ENCODE data around the gene MTFR1L.

The MTFR1L gene

GRCh38 chr1:25854554-25854953, 34.8 kb downstream of the MTFR1L start:
- H3K9me3 ChIP-seq (ENCODE audit: control insufficient read depth, insufficient read depth, low read length) = no peaks in the 10 kb centered on the region
- H3K27ac ChIP-seq (ENCODE audit: low read depth, low read length) = no peak overlapping the region
- no peak overlapping the region for H3K4me3 ChIP-seq (ENCODE audit: low read depth, low read length)
- H3K9ac ChIP-seq (ENCODE audit: low read depth, low read length) = no peak overlapping the region
- H3K27me3 ChIP-seq (ENCODE audit: control insufficient read depth, insufficient read depth, low read length) = no peaks in the 10 kb centered on the region
- H3K36me3 ChIP-seq (ENCODE audit: control insufficient read depth, insufficient read depth, low read length) = 0 out of 2 replicates have a peak, but pooled peaks cover 3% of the 10 kb centered on the region
- peaks cover 5% of the 10 kb centered on the region; the same call in 1 of the 2 replicates for H3K4me1 ChIP-seq (ENCODE audit: control insufficient read depth, insufficient read depth, low read length)

- H3K27ac ChIP-seq (ENCODE audit: low read depth, low read length) = no peak overlapping the region
Observed at GRCh38 chr1:25856856-25857255, 37.1 kb downstream of the MTFR1L start.

GRCh38 chr1:25858494-25858893, 38.7 kb downstream of the MTFR1L start:
- Histone ChIP-seq H3K4me3 (ENCODE audit: low read depth, low read length) (peak overlapping the region; percentile 95), H3K9me3 (ENCODE audit: control insufficient read depth, insufficient read depth, low read length) (no peaks in the 10 kb centered on the region), H3K4me1 (ENCODE audit: control insufficient read depth, insufficient read depth, low read length) (peaks cover 5% of the 10 kb centered on the region; the same call in 1 of the 2 replicates), H3K9ac (ENCODE audit: low read depth, low read length) (peak overlapping the region; percentile 93), H3K27me3 (ENCODE audit: control insufficient read depth, insufficient read depth, low read length) (no peaks in the 10 kb centered on the region), H3K27ac (ENCODE audit: low read depth, low read length) (peak overlapping the region; percentile 70), H3K36me3 (ENCODE audit: control insufficient read depth, insufficient read depth, low read length) (peaks cover 5% of the 10 kb centered on the region; the same call in 1 of the 2 replicates)

More at GRCh38 chr1:25856856-25857255, 37.1 kb downstream of the MTFR1L start:
- Histone ChIP-seq H3K4me3 (ENCODE audit: low read depth, low read length) (no peak overlapping the region), H3K9ac (ENCODE audit: low read depth, low read length) (no peak overlapping the region), H3K36me3 (ENCODE audit: control insufficient read depth, insufficient read depth, low read length) (no peaks in the 10 kb centered on the region), H3K27me3 (ENCODE audit: control insufficient read depth, insufficient read depth, low read length) (no peaks in the 10 kb centered on the region), H3K4me1 (ENCODE audit: control insufficient read depth, insufficient read depth, low read length) (peaks cover 5% of the 10 kb centered on the region; the same call in 1 of the 2 replicates), H3K9me3 (ENCODE audit: control insufficient read depth, insufficient read depth, low read length) (no peaks in the 10 kb centered on the region)

GRCh38 chr1:25858906-25859789, 39.4 kb downstream of the MTFR1L start, which contains the start of gene AUNIP:
AUNIP (minus strand) TSS chr1:25859457; CDS start chr1:25859357, 100 bp downstream.
- Histone ChIP-seq H3K4me3 (ENCODE audit: low read depth, low read length) (peak within 1 kb of the TSS; percentile 95), H3K36me3 (ENCODE audit: control insufficient read depth, insufficient read depth, low read length) (peaks cover 5% of the 10 kb centered on the region; the same call in 1 of the 2 replicates), H3K4me1 (ENCODE audit: control insufficient read depth, insufficient read depth, low read length) (peaks cover 5% of the 10 kb centered on the region; the same call in 1 of the 2 replicates), H3K9ac (ENCODE audit: low read depth, low read length) (peak within 1 kb of the TSS; percentile 93), H3K27ac (ENCODE audit: low read depth, low read length) (peak within 1 kb of the TSS; percentile 70), H3K9me3 (ENCODE audit: control insufficient read depth, insufficient read depth, low read length) (no peaks in the 10 kb centered on the region), H3K27me3 (ENCODE audit: control insufficient read depth, insufficient read depth, low read length) (no peaks in the 10 kb centered on the region)

GRCh38 chr1:25861316-25862286, 41.8 kb downstream of the MTFR1L start:
- no peak overlapping the region for H3K27ac ChIP-seq (ENCODE audit: low read depth, low read length)
- H3K36me3 ChIP-seq (ENCODE audit: control insufficient read depth, insufficient read depth, low read length) = peaks cover 5% of the 10 kb centered on the region; the same call in 1 of the 2 replicates
- no peaks in the 10 kb centered on the region for H3K27me3 ChIP-seq (ENCODE audit: control insufficient read depth, insufficient read depth, low read length)
- H3K4me3 ChIP-seq (ENCODE audit: low read depth, low read length) = no peak overlapping the region
- peaks cover 5% of the 10 kb centered on the region; the same call in 1 of the 2 replicates for H3K4me1 ChIP-seq (ENCODE audit: control insufficient read depth, insufficient read depth, low read length)
- no peaks in the 10 kb centered on the region for H3K9me3 ChIP-seq (ENCODE audit: control insufficient read depth, insufficient read depth, low read length)
- H3K9ac ChIP-seq (ENCODE audit: low read depth, low read length) = no peak overlapping the region

GRCh38 chr1:25862785-25863485, 43.2 kb downstream of the MTFR1L start:
- H3K4me1 ChIP-seq (ENCODE audit: control insufficient read depth, insufficient read depth, low read length) = peaks cover 12% of the 10 kb centered on the region
- H3K9me3 ChIP-seq (ENCODE audit: control insufficient read depth, insufficient read depth, low read length) = no peaks in the 10 kb centered on the region
- H3K27me3 ChIP-seq (ENCODE audit: control insufficient read depth, insufficient read depth, low read length) = no peaks in the 10 kb centered on the region

GRCh38 chr1:25863486-25864262, 43.9 kb downstream of the MTFR1L start:
- H3K27ac ChIP-seq (ENCODE audit: low read depth, low read length) = no peak overlapping the region
- H3K9ac ChIP-seq (ENCODE audit: low read depth, low read length) = no peak overlapping the region
- peaks cover 5% of the 10 kb centered on the region; the same call in 1 of the 2 replicates for H3K36me3 ChIP-seq (ENCODE audit: control insufficient read depth, insufficient read depth, low read length)
- H3K4me1 ChIP-seq (ENCODE audit: control insufficient read depth, insufficient read depth, low read length) = peaks cover 12% of the 10 kb centered on the region
- no peaks in the 10 kb centered on the region for H3K27me3 ChIP-seq (ENCODE audit: control insufficient read depth, insufficient read depth, low read length)
- no peak overlapping the region for H3K4me3 ChIP-seq (ENCODE audit: low read depth, low read length)
- no peaks in the 10 kb centered on the region for H3K9me3 ChIP-seq (ENCODE audit: control insufficient read depth, insufficient read depth, low read length)

More at GRCh38 chr1:25862785-25863485, 43.2 kb downstream of the MTFR1L start:
- Histone ChIP-seq H3K9ac (ENCODE audit: low read depth, low read length) (no peak overlapping the region), H3K36me3 (ENCODE audit: control insufficient read depth, insufficient read depth, low read length) (peaks cover 5% of the 10 kb centered on the region; the same call in 1 of the 2 replicates), H3K27ac (ENCODE audit: low read depth, low read length) (no peak overlapping the region), H3K4me3 (ENCODE audit: low read depth, low read length) (no peak overlapping the region)

GRCh38 chr1:25864434-25864833, 44.7 kb downstream of the MTFR1L start:
- Histone ChIP-seq H3K9ac (ENCODE audit: low read depth, low read length) (no peak overlapping the region), H3K4me3 (ENCODE audit: low read depth, low read length) (no peak overlapping the region), H3K27me3 (ENCODE audit: control insufficient read depth, insufficient read depth, low read length) (no peaks in the 10 kb centered on the region), H3K9me3 (ENCODE audit: control insufficient read depth, insufficient read depth, low read length) (no peaks in the 10 kb centered on the region), H3K36me3 (ENCODE audit: control insufficient read depth, insufficient read depth, low read length) (peaks cover 5% of the 10 kb centered on the region; the same call in 1 of the 2 replicates), H3K27ac (ENCODE audit: low read depth, low read length) (no peak overlapping the region), H3K4me1 (ENCODE audit: control insufficient read depth, insufficient read depth, low read length) (peaks cover 12% of the 10 kb centered on the region)

- Histone ChIP-seq H3K9me3 (ENCODE audit: control insufficient read depth, insufficient read depth, low read length) (no peaks in the 10 kb centered on the region), H3K4me1 (ENCODE audit: control insufficient read depth, insufficient read depth, low read length) (peaks cover 17% of the 10 kb centered on the region), H3K36me3 (ENCODE audit: control insufficient read depth, insufficient read depth, low read length) (peaks cover 5% of the 10 kb centered on the region; the same call in 1 of the 2 replicates), H3K27ac (ENCODE audit: low read depth, low read length) (no peak overlapping the region), H3K9ac (ENCODE audit: low read depth, low read length) (no peak overlapping the region), H3K4me3 (ENCODE audit: low read depth, low read length) (no peak overlapping the region), H3K27me3 (ENCODE audit: control insufficient read depth, insufficient read depth, low read length) (no peaks in the 10 kb centered on the region)
Observed at GRCh38 chr1:25866288-25866687, 46.5 kb downstream of the MTFR1L start.
